WERI-Rb-1 (cell line): ENCODE results near the gene ISCA1.

ENCODE experiments used
- DNase-seq: peaks from one replicate; pipeline ENCODE4 v3.0.0-alpha.2; 2020
- H3K27ac ChIP-seq: fragments of 250-450 bp; sonication (Bioruptor Pico); 2 replicates; pipeline ENCODE4 v1.5.1; 2020; ENCODE audit warnings: mild to moderate bottlenecking, moderate library complexity
- H3K27me3 ChIP-seq: fragments of 250-450 bp; sonication (Bioruptor Pico); 2 replicates; pipeline ENCODE4 v1.5.1; 2021; ENCODE audit warnings: mild to moderate bottlenecking, low read depth, moderate library complexity; ENCODE audit not compliant: insufficient read depth, severe bottlenecking
- H3K36me3 ChIP-seq: fragments of 250-450 bp; sonication (Bioruptor Pico); 2 replicates; pipeline ENCODE4 v1.5.1; 2020; ENCODE audit warnings: mild to moderate bottlenecking, moderate library complexity
- H3K4me3 ChIP-seq: 2 replicates; pipeline ENCODE4 v1.5.1; 2011; ENCODE audit warnings: low read depth, mild to moderate bottlenecking, control low read depth, low read length
- H3K9me3 ChIP-seq: fragments of 250-450 bp; sonication (Bioruptor Pico); 2 replicates; pipeline ENCODE4 v1.5.1; 2021; ENCODE audit warnings: mild to moderate bottlenecking, moderate library complexity; ENCODE audit not compliant: severe bottlenecking
- TF ChIP-seq, protein P1 (sequence below): IDR thresholded peaks from 2 replicates; pipeline ENCODE4 v1.5.1; 2011; ENCODE audit warnings: low read depth, mild to moderate bottlenecking, control low read depth, inconsistent platforms, low read length

ISCA1 gene

GRCh38 chr9:86238861-86239770 is 43.2 kb downstream of the ISCA1 start:
- no peak overlapping the region for H3K4me3 ChIP-seq
- no peaks in the 10 kb centered on the region for H3K9me3 ChIP-seq
- H3K27ac ChIP-seq = no peak overlapping the region
- DNase-seq = no peak
- no peaks in the 10 kb centered on the region for H3K36me3 ChIP-seq
- H3K27me3 ChIP-seq = no peaks in the 10 kb centered on the region
- TF ChIP-seq, protein P1, sequence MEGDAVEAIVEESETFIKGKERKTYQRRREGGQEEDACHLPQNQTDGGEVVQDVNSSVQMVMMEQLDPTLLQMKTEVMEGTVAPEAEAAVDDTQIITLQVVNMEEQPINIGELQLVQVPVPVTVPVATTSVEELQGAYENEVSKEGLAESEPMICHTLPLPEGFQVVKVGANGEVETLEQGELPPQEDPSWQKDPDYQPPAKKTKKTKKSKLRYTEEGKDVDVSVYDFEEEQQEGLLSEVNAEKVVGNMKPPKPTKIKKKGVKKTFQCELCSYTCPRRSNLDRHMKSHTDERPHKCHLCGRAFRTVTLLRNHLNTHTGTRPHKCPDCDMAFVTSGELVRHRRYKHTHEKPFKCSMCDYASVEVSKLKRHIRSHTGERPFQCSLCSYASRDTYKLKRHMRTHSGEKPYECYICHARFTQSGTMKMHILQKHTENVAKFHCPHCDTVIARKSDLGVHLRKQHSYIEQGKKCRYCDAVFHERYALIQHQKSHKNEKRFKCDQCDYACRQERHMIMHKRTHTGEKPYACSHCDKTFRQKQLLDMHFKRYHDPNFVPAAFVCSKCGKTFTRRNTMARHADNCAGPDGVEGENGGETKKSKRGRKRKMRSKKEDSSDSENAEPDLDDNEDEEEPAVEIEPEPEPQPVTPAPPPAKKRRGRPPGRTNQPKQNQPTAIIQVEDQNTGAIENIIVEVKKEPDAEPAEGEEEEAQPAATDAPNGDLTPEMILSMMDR = no peak

GRCh38 chr9:86230858-86231257 is 51.5 kb downstream of the ISCA1 start:
- no peaks in the 10 kb centered on the region for H3K9me3 ChIP-seq
- H3K4me3 ChIP-seq = no peak overlapping the region
- TF ChIP-seq, protein P1 = no peak
- DNase-seq = no peak
- H3K27ac ChIP-seq = no peak overlapping the region
- no peaks in the 10 kb centered on the region for H3K36me3 ChIP-seq
- H3K27me3 ChIP-seq = no peaks in the 10 kb centered on the region

GRCh38 chr9:86222667-86223066 is 59.7 kb downstream of the ISCA1 start:
- no peak overlapping the region for H3K27ac ChIP-seq

DNA sequence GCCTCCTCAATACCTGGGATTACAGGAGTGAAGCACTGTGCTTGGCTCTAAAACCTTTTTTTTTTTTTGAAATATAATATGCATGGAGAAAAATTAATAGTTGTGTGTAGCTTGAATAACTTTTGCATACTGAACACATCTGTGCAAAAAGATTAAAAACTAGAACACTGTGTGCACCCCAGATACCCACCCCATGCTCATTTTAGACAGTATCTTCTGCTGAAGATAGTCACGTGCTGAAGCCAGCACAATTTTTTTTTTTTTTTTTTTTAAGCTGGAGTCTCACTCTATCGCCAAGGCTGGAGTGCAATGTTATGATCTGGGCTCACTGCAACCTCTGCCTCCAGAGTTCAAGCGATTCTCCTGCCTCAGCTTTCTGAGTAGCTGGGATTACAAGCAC is 62.7 kb downstream of the ISCA1 start:
- Histone ChIP-seq H3K27me3 (no peaks in the 10 kb centered on the region), H3K36me3 (no peaks in the 10 kb centered on the region), H3K27ac (no peak overlapping the region), H3K9me3 (no peaks in the 10 kb centered on the region), H3K4me3 (no peak overlapping the region)
- TF ChIP-seq, protein P1 = no peak
- no peak for DNase-seq

More at GRCh38 chr9:86222667-86223066, 59.7 kb downstream of the ISCA1 start:
- Histone ChIP-seq H3K27me3 (no peaks in the 10 kb centered on the region), H3K9me3 (no peaks in the 10 kb centered on the region), H3K4me3 (no peak overlapping the region), H3K36me3 (no peaks in the 10 kb centered on the region)
- DNase-seq = no peak
- TF ChIP-seq, protein P1 = no peak

DNA sequence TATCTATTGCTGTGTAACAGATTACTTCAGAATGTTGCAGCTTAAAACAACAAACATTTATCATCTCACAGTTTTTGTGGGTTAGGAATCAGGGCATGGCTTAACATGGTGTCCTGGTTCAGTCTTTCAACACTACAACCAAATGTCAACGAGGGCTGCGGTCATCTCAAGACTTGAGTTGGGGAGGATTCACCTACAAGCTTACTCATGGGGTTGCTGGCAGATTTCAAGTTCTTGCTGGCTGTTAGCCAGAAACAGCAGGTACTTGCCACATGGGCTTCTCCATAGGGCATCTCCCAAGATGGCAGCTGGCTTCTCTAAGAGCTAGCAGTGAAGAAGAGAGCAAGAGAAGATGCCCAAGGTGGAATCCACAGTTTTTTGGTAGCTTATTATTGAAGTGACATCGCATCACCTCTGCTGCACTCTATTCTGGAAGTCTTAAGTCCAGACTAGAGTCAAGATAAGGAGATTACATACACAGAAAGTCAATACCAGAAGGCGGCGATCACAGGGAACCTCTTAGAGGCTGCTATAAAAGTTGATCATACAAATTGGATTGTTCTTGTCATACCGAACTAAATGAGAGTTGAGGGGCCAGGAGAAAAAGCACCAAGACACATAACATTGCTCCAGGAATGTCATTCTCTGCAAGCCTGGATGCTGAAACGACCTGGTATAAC is 65.1 kb downstream of the ISCA1 start:
- Histone ChIP-seq H3K27ac (no peak overlapping the region), H3K27me3 (no peaks in the 10 kb centered on the region), H3K9me3 (no peaks in the 10 kb centered on the region), H3K4me3 (no peak overlapping the region), H3K36me3 (no peaks in the 10 kb centered on the region)
- DNase-seq = peak; percentile 28
- TF ChIP-seq, protein P1 = no peak
